Fibroblast of pulmonary artery (primary cell): Measurements from ENCODE around the gene HS3ST3A1.
A peak's percentile ranks its signal among the peaks of the same experiment; 100 is the strongest.

Source experiments
- DNase-seq: peaks from one replicate; pipeline ENCODE4 v3.0.0-alpha.2; 2010; ENCODE audit warnings: low read depth
- H3K4me3 ChIP-seq: replicated peaks from 2 replicates; pipeline ENCODE4 v1.5.1; 2011; ENCODE audit warnings: low read depth, mild to moderate bottlenecking, control low read depth, low read length, moderate library complexity
- TF ChIP-seq, protein P1 (sequence below): IDR thresholded peaks from 2 replicates; pipeline ENCODE4 v1.5.1; 2011; ENCODE audit warnings: mild to moderate bottlenecking, control low read depth, low read length, inconsistent platforms; ENCODE audit errors: missing control alignments

Gene HS3ST3A1

GRCh38 chr17:13587487-13588338 is 14.0 kb downstream of the HS3ST3A1 start:
- TF ChIP-seq, protein P1, sequence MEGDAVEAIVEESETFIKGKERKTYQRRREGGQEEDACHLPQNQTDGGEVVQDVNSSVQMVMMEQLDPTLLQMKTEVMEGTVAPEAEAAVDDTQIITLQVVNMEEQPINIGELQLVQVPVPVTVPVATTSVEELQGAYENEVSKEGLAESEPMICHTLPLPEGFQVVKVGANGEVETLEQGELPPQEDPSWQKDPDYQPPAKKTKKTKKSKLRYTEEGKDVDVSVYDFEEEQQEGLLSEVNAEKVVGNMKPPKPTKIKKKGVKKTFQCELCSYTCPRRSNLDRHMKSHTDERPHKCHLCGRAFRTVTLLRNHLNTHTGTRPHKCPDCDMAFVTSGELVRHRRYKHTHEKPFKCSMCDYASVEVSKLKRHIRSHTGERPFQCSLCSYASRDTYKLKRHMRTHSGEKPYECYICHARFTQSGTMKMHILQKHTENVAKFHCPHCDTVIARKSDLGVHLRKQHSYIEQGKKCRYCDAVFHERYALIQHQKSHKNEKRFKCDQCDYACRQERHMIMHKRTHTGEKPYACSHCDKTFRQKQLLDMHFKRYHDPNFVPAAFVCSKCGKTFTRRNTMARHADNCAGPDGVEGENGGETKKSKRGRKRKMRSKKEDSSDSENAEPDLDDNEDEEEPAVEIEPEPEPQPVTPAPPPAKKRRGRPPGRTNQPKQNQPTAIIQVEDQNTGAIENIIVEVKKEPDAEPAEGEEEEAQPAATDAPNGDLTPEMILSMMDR = no peak
- H3K4me3 ChIP-seq = no peak overlapping the region
- no peak for DNase-seq

DNA sequence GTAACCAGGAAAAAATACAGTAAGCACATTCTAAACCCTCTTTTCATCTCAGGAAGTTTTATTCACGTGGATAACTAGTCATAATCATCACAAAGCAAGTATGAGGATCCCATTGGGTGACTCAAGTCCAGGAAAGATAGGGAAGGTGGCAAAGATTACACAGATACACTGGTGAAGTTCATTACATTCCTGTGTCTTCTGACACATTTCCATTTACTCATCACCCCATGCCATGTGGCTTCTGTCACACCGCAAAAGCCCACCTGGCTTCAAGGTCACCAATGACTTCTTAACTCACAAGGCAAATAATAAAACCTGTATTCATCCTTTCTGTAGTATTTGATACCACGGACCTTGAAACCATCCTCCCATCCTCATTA is 17.0 kb downstream of the HS3ST3A1 start:
- DNase-seq = no peak
- TF ChIP-seq, protein P1 = no peak
- H3K4me3 ChIP-seq = no peak overlapping the region

GRCh38 chr17:13583996-13584700 is 17.6 kb downstream of the HS3ST3A1 start:
- no peak overlapping the region for H3K4me3 ChIP-seq
- TF ChIP-seq, protein P1 = no peak
- no peak for DNase-seq

GRCh38 chr17:13582776-13583547 is 18.8 kb downstream of the HS3ST3A1 start:
- TF ChIP-seq, protein P1 = no peak
- DNase-seq = no peak
- H3K4me3 ChIP-seq = no peak overlapping the region

DNA sequence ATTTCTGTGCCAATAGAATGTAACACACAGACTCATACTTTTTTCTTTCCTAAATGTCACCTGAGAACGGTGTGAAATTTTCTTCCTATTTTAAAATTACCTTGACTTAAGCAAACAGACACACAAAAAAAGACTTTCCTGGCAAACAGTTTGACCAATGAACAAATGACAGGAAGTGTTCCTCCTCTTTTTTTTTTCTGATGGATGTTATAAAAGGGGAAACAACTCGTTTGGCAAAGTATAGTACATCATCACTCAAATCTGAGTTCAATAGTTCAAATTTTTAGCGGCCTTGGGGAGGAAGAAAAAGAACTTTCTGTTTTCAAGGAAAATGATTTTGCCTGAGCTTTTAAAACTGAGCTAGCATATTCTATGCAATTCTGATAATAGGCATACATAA is 19.8 kb downstream of the HS3ST3A1 start:
- DNase-seq = peak; percentile 57
- H3K4me3 ChIP-seq = peak overlapping the region; percentile 17
- TF ChIP-seq, protein P1 = no peak

- H3K4me3 ChIP-seq = no peak overlapping the region
- TF ChIP-seq, protein P1 = no peak
- no peak for DNase-seq
These were observed 20.9 kb downstream of the HS3ST3A1 start for GRCh38 chr17:13580790-13581189.
